IPS-NIHi7 (cell line): ENCODE results near the gene ILDR2.
"Not testable (repeated sequence)": the region's sequence is repeated elsewhere in the genome, so short reads cannot be mapped to it uniquely, and the experiment has no call there.

ENCODE experiments used
- DNase-seq: peaks from one replicate; pipeline ENCODE4 v3.0.0; 2012; ENCODE audit warnings: mixed read lengths; ENCODE audit errors: extremely low spot score

The ILDR2 gene

GRCh38 chr1:166888373-166889111, 86.8 kb downstream of the ILDR2 start:
- no peak for DNase-seq

- DNase-seq, result no peak
These were observed 90.4 kb downstream of the ILDR2 start for GRCh38 chr1:166884971-166885370.

GRCh38 chr1:166884040-166884642, 91.2 kb downstream of the ILDR2 start:
- peak; percentile 91 for DNase-seq

GRCh38 chr1:166882893-166883292, 92.4 kb downstream of the ILDR2 start:
- no peak for DNase-seq

- not testable (repeated sequence) for DNase-seq
These were observed 97.0 kb downstream of the ILDR2 start for GRCh38 chr1:166878173-166878917.

- DNase-seq, result no peak
These were observed 98.9 kb downstream of the ILDR2 start for GRCh38 chr1:166876540-166876838.

- peak; percentile 94 for DNase-seq
These were observed 99.4 kb downstream of the ILDR2 start, which contains the start of gene TADA1 for GRCh38 chr1:166875734-166876539. TSS of gene TADA1 (minus strand) at chr1:166876264. CDS start at chr1:166876233, 31 bp downstream.

- DNase-seq, result no peak
These were observed 100.0 kb downstream of the ILDR2 start for GRCh38 chr1:166875302-166875733.

- DNase-seq, result no peak
These were observed 100.9 kb downstream of the ILDR2 start for GRCh38 chr1:166874464-166874863.

- no peak for DNase-seq
These were observed 104.8 kb downstream of the ILDR2 start for GRCh38 chr1:166870584-166870983.

GRCh38 chr1:166869318-166870099, 105.8 kb downstream of the ILDR2 start:
- no peak for DNase-seq

GRCh38 chr1:166868639-166869038, 106.7 kb downstream of the ILDR2 start:
- DNase-seq, result no peak

- no peak for DNase-seq
These were observed 109.4 kb downstream of the ILDR2 start for GRCh38 chr1:166865926-166866325.

- peak; percentile 41 for DNase-seq
These were observed 115.7 kb downstream of the ILDR2 start for GRCh38 chr1:166859597-166859996.

- DNase-seq, result no peak
These were observed 116.5 kb downstream of the ILDR2 start for GRCh38 chr1:166858726-166859419.
